Measurements from ENCODE around the gene PPP2R3A. TPM values are rescaled to one million over a fixed set of nuclear protein-coding genes. Genes with fewer than 3 reads are reported as not detected.
"Not testable (repeated sequence)": the region's sequence is repeated elsewhere in the genome, so short reads cannot be mapped to it uniquely, and the experiment has no call there.

Gene PPP2R3A
- total RNA-seq, 3 donors from 2014 or later (not counting 1 experiment from before 2014, with no cell fraction given), result 0.35 to 0.43 (median 0.40) TPM

- H3K36me3 Mint-ChIP-seq, result no peaks in the 10 kb centered on the region
- no peaks in the 10 kb centered on the region for H3K27me3 ChIP-seq (ENCODE audit: control insufficient read depth, insufficient read depth, low read length)
- 88% methylated on average over 2 of the region's 6 CpGs for WGBS (ENCODE audit: insufficient coverage)
- H3K36me3 ChIP-seq (ENCODE audit: control insufficient read depth, insufficient read depth, low read length), result no peaks in the 10 kb centered on the region
- H3K27ac ChIP-seq (ENCODE audit: low read length), result no peak overlapping the region
- H3K27me3 Mint-ChIP-seq (ENCODE audit: low read depth in 2 of 2), result no peaks in the 10 kb centered on the region
- no peak overlapping the region for H3K4me3 Mint-ChIP-seq
- peaks cover 0 to 4% of the 10 kb centered on the region in 2 donors for H3K4me1 Mint-ChIP-seq
- no peaks in the 10 kb centered on the region for H3K4me1 ChIP-seq (ENCODE audit: control insufficient read depth, insufficient read depth, low read length)
- peak in 1 of 2 donors; percentile 54 for DNase-seq
- no peaks in the 10 kb centered on the region for H3K9me3 Mint-ChIP-seq
- ATAC-seq, result no peak
- H3K27ac Mint-ChIP-seq, result no peak overlapping the region
- TF ChIP-seq CTCF (IDR thresholded peaks at IDR 0.05), result peak; percentile 59
- intact Hi-C loops (cut with micrococcal nuclease), result loop anchor here (5.0 to 10.0 kb wide), 3 partner anchors 116 to 1866 kb away; partner anchors contain the start of gene MSL2
- H3K4me3 ChIP-seq (ENCODE audit: low read length), result no peak overlapping the region
- no peaks in the 10 kb centered on the region for H3K9me3 ChIP-seq (ENCODE audit: control insufficient read depth, insufficient read depth, low read length)
These were observed 113.2 kb downstream of the PPP2R3A start for GRCh38 chr3:136078421-136079364.

- H3K36me3 Mint-ChIP-seq; H3K27me3 ChIP-seq (ENCODE audit: control insufficient read depth, insufficient read depth, low read length); H3K4me1 Mint-ChIP-seq; H3K27me3 Mint-ChIP-seq (ENCODE audit: low read depth in 2 of 2); ATAC-seq; H3K9me3 Mint-ChIP-seq; H3K27ac ChIP-seq (ENCODE audit: low read length); H3K4me3 Mint-ChIP-seq; H3K36me3 ChIP-seq (ENCODE audit: control insufficient read depth, insufficient read depth, low read length); intact Hi-C loops (cut with micrococcal nuclease); H3K9me3 ChIP-seq (ENCODE audit: control insufficient read depth, insufficient read depth, low read length); DNase-seq; H3K4me3 ChIP-seq (ENCODE audit: low read length); H3K27ac Mint-ChIP-seq; H3K4me1 ChIP-seq (ENCODE audit: control insufficient read depth, insufficient read depth, low read length): not testable (repeated sequence)
- 95% methylated on average over 4 of the region's 4 CpGs for WGBS (ENCODE audit: insufficient coverage)
These were observed 118.3 kb downstream of the PPP2R3A start for GRCh38 chr3:136083641-136084382.

- H3K9me3 ChIP-seq (ENCODE audit: control insufficient read depth, insufficient read depth, low read length); DNase-seq; H3K27ac ChIP-seq (ENCODE audit: low read length); H3K36me3 ChIP-seq (ENCODE audit: control insufficient read depth, insufficient read depth, low read length); ATAC-seq; H3K4me1 Mint-ChIP-seq; H3K4me3 ChIP-seq (ENCODE audit: low read length); H3K4me3 Mint-ChIP-seq; H3K27me3 ChIP-seq (ENCODE audit: control insufficient read depth, insufficient read depth, low read length); H3K36me3 Mint-ChIP-seq; H3K4me1 ChIP-seq (ENCODE audit: control insufficient read depth, insufficient read depth, low read length); H3K27ac Mint-ChIP-seq; H3K9me3 Mint-ChIP-seq; intact Hi-C loops (cut with micrococcal nuclease); H3K27me3 Mint-ChIP-seq (ENCODE audit: low read depth in 2 of 2): not testable (repeated sequence)
- WGBS (ENCODE audit: insufficient coverage), result 98% methylated on average over 2 of the region's 3 CpGs
These were observed 119.5 kb downstream of the PPP2R3A start for GRCh38 chr3:136085067-136085466.

GRCh38 chr3:136093771-136094170 is 128.2 kb downstream of the PPP2R3A start:
- Histone ChIP-seq H3K9me3 (ENCODE audit: control insufficient read depth, insufficient read depth, low read length) (no peaks in the 10 kb centered on the region), H3K36me3 (ENCODE audit: control insufficient read depth, insufficient read depth, low read length) (no peaks in the 10 kb centered on the region), H3K27ac (ENCODE audit: low read length) (no peak overlapping the region), H3K4me3 (ENCODE audit: low read length) (no peak overlapping the region), H3K27me3 (ENCODE audit: control insufficient read depth, insufficient read depth, low read length) (peaks cover 2% of the 10 kb centered on the region), H3K4me1 (ENCODE audit: control insufficient read depth, insufficient read depth, low read length) (no peaks in the 10 kb centered on the region)
- no peak for TF ChIP-seq CTCF (IDR thresholded peaks at IDR 0.05)
- intact Hi-C loops (cut with micrococcal nuclease), result no loop called here
- no peaks in the 10 kb centered on the region for H3K4me1 Mint-ChIP-seq
- no peaks in the 10 kb centered on the region for H3K27me3 Mint-ChIP-seq (ENCODE audit: low read depth in 2 of 2)
- no peak overlapping the region for H3K4me3 Mint-ChIP-seq
- H3K9me3 Mint-ChIP-seq, result no peaks in the 10 kb centered on the region
- ATAC-seq (no peak), DNase-seq (no peak)
- H3K27ac Mint-ChIP-seq, result no peak overlapping the region
- no peaks in the 10 kb centered on the region for H3K36me3 Mint-ChIP-seq
- 100% methylated on average over 3 of the region's 4 CpGs for WGBS (ENCODE audit: insufficient coverage)
